Omental fat pad (tissue), 4 donors: ENCODE results near the gene PROZ. TPM values are rescaled to one million over a fixed set of nuclear protein-coding genes. Genes with fewer than 3 reads are reported as not detected.

Experiments used
- ATAC-seq: fragments of 150-250 bp; one replicate; pipeline ENCODE4 v1.9.1; 2016; ENCODE audit warnings: mild to moderate bottlenecking, moderate library complexity; ENCODE audit not compliant: low FRiP score
- DNase-seq: peaks from one replicate; pipeline ENCODE4 v3.0.0-alpha.2; 2019; ENCODE audit warnings: low spot score
- total RNA-seq, 4 donors: library from RNA; depleted of rRNA; stranded (reverse); fragments of >200 nt; gene quantifications; one replicate each; pipeline ENCODE4 v1.1.0, GENCODE V29; 2016
- TF ChIP-seq, protein P1 (sequence below), 3 donors: fragments of 450-650 bp; IDR thresholded peaks; one replicate each; pipeline ENCODE4 v1.5.1; 2016 to 2017; ENCODE audit warnings: antibody characterized with exemption in 3 of 3, mild to moderate bottlenecking in 3 of 3, moderate library complexity in 2 of 3

The PROZ gene
- total RNA-seq, 4 donors from 2014 or later = not detected

DNA sequence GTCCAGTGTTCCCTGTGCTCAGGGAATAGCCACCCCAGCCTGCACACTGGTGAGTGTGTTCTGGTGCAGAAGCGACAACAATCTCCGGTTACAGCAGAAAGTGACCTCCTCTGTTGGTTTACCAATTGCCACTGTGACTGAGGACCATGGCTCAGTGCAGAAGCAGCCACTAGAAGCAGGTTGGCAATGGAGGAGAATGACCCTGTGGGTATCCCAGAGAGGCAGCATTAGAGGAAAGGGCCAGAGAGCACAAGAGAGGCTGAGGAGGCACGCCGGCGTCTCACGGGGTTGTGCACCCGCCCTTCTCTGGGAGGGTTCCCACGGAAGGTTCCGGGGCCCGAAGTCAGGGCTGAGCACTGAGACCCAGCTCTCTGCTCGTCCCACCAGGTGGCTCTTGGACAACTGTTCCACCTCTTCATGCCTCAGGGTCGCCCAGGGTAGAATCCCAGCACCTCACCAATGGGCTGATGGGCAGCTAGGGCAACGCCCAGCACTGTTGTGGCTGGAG is 14.0 kb downstream of the PROZ start:
- DNase-seq (no peak), ATAC-seq (no peak)
- TF ChIP-seq, protein P1, sequence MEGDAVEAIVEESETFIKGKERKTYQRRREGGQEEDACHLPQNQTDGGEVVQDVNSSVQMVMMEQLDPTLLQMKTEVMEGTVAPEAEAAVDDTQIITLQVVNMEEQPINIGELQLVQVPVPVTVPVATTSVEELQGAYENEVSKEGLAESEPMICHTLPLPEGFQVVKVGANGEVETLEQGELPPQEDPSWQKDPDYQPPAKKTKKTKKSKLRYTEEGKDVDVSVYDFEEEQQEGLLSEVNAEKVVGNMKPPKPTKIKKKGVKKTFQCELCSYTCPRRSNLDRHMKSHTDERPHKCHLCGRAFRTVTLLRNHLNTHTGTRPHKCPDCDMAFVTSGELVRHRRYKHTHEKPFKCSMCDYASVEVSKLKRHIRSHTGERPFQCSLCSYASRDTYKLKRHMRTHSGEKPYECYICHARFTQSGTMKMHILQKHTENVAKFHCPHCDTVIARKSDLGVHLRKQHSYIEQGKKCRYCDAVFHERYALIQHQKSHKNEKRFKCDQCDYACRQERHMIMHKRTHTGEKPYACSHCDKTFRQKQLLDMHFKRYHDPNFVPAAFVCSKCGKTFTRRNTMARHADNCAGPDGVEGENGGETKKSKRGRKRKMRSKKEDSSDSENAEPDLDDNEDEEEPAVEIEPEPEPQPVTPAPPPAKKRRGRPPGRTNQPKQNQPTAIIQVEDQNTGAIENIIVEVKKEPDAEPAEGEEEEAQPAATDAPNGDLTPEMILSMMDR (IDR thresholded peaks at IDR 0.05) = no peak

DNA sequence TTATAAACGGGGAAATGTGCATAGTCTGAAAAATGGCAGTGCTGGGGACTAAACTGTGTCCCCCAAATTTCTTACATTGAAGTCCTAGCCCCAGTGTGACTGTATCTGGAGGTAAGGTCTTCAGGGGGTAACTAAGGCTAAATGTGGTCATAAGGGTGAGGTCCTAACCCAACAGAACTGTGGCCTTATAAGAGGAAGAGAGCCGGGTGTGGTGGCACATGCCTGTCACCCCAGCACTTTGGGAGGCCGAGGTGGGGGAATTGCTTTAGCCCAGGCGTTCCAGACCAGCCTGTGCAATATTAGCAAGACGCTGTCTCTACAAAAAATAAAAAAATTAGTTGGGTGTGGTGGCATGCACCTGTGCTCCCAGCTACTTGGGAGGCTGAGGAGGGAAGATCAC is 17.8 kb downstream of the PROZ start:
- TF ChIP-seq, protein P1 (IDR thresholded peaks at IDR 0.05) = no peak
- ATAC-seq (no peak), DNase-seq (no peak)

DNA sequence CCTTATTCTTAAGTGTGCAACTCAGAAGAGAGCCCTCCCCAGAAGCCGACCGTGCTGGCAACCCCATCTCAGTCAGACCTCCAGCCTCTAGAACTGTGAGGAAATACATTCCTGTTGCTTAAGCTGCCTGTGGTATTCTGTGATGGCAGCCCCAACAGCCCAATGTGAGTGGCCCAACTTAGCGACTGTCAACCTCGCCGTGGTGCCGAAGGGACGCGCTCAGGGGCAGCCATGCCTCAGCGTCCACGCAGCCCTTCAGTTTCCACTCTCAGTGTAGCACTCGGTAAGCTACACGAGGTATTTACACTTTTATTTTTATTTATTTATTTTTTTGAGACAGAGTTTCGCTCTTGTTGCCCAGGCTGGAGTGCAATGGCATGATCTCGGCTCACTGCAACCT is 18.4 kb downstream of the PROZ start:
- no peak for DNase-seq
- no peak for ATAC-seq
- TF ChIP-seq, protein P1 (IDR thresholded peaks at IDR 0.05) = no peak

DNA sequence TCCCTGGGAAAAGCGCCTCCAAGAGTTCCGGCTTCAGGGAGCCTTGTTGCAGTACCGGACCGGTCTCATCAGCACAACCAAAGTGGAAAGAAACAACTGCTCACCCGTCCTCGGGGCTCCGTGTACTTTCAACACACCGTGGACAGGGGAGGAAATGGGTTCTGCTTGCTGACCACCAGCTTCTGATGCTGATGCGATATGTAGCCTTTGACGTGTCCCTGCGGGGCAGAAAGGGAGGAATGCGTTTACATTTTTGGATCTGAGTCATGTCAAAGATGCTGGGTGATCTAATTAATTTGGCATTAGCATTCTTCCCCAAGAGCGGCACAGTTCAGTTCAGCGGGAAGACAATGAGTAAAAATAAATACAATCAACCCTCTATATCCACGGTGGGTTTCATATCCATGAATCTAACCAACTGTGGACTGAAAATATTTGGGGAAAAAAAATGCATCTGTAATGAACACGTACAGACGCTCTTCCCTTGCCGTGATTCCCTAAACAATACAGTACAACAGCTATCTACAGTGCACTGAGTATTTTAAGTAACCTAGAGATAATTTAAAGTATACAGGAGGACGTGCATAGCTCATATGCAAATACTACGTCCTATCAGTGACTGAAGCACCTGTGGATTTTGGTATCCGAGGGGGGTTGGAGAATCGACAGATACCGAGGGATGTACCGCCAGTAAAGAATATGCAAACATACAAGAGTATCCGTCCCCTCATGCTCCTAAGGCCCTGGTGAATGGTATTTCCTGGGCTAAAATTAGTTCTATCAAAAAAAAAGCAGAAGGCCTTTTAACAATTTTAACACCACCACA is 19.8 kb downstream of the PROZ start:
- ATAC-seq (no peak), DNase-seq (no peak)
- TF ChIP-seq, protein P1 (IDR thresholded peaks at IDR 0.05) = no peak

DNA sequence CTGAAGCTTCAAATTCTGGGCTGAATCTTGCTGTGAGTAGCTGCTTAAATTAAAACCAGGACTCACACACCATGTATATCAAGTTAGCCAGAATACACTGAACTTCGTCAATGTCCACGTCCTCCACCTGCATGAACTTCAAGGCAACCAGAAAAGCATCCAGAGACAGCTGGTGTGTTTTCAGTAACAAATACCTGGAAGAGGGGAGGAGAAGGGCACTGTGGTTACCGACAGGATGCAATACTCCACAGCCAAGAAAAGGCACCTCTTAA is 20.4 kb downstream of the PROZ start:
- ATAC-seq = no peak

DNA sequence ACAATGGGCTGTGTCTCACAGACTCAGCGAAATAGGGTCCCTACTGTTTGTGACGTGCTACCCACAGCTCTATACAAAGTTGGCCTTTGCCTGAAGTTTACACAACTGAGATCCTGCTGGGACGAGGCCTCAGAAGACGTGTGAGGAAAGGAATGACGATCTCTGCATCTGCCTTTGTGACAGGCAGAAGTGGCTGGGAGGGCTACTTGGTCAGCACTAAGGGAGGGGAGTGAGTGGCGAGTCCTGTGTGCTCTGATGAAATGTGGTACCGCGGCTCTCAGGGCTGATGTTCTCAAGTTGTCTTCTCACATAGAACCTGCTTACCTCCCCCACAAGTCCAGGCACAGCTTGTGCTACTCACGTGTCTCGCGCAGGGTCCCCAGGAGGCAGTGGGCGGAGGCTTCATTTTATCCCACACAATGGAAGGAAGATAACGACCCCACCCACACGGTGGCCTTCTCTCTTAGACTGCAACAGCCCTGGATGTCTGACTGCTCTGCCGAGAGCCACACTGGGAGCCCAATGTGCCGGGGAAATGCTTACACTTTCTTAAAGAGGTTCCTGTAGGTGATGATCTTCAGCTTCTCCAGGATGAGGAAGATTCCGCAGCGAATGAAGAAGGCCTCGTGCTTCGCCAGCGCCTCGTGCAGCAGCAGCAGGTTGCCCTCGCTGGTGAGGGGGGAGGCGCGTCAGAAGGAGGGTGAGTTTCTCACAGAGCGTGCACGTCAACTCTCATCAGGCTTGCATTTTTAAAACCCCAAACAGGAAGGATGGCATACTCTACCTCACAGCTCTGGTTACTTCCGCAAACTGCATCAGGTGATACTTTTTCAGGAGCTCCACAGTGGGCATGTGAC is 21.2 kb downstream of the PROZ start:
- ATAC-seq = no peak
- TF ChIP-seq, protein P1 (IDR thresholded peaks at IDR 0.05) = no peak

More for the DNA sequence above, 20.4 kb downstream of the PROZ start:
- TF ChIP-seq, protein P1 (IDR thresholded peaks at IDR 0.05) = no peak
- DNase-seq = no peak

More for the DNA sequence above, 21.2 kb downstream of the PROZ start:
- no peak for DNase-seq
